GM12874 (cell line): ENCODE data around the gene PTCD2.

Source experiments
- CTCF ChIP-seq: IDR thresholded peaks from 2 replicates; pipeline ENCODE4 v1.5.1; 2011; ENCODE audit warnings: low read depth, mild to moderate bottlenecking, control low read depth, low read length, moderate library complexity; ENCODE audit not compliant: insufficient read depth

PTCD2 gene

DNA sequence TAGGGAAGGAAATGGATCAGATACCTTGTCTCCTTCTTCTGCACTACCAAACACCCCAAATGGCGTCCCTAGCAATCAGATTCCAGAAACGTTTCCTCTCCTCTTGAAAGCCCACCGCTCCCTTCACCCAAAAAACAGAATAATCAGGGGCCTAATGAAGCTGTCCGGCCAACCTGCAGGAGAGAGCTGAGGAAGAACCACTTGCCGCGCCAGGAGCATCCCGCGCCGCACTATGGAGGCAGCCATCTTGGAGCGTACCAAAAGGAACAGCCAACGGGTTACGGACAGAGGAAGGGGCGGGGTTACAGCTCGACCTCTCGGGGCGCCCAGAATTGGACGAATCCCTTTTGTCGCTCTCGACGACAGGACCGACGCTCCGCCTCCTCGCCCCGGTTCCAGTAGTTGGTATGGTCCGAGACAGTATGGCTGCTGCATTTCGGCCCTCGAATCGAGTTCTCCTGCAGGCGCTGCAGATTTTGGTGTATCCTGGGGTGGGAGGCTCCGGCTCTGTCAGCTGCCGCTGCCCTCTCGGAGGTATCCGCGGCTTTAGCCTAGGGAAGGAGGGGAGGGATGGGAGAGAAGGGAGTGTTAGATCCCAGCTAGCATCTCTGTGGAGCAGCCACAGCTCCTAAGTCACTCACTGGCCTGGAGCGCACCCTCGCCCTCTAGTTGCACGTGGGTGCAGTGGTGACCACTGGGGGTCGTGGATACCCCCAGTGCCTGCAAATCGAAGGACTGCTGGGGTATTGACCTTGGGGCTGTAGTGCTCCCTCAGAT, at the start of gene PTCD2, which contains the start of gene MRPS27:
TSS of gene PTCD2 (plus strand) at position 398 of the 777 bp plus-strand sequence. CDS start at position 408, 10 bp downstream.
TSS of gene MRPS27 (minus strand) at position 265 of the 777 bp plus-strand sequence. CDS start at position 246, 19 bp downstream.
- peak; percentile 51; the same call in 1 of the 2 replicates for TF ChIP-seq CTCF

GRCh38 chr5:72271702-72272101, 48.5 kb upstream of the PTCD2 start:
- no peak for TF ChIP-seq CTCF

GRCh38 chr5:72272398-72272797, 47.8 kb upstream of the PTCD2 start:
- no peak for TF ChIP-seq CTCF

DNA sequence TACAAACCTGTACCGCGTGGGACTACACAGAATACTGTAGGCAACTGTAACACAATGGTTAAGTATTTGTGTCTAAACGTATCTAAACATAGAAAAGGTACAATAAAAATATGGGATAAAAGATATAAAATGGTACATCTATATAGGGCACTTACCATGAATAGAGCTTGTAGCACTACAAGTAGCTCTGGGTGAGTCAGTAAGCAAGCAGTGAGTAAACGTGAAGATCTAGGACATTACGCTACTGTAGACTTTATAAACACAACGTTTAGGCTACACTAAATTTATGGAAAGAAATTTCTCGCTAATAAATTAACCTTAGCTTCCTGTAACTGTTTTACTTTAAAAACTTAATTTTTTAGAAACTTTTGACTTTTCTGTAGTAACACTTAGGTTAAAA, 46.6 kb upstream of the PTCD2 start:
- no peak for TF ChIP-seq CTCF

- TF ChIP-seq CTCF: no peak
Observed at GRCh38 chr5:72276219-72276752, 43.9 kb upstream of the PTCD2 start.

DNA sequence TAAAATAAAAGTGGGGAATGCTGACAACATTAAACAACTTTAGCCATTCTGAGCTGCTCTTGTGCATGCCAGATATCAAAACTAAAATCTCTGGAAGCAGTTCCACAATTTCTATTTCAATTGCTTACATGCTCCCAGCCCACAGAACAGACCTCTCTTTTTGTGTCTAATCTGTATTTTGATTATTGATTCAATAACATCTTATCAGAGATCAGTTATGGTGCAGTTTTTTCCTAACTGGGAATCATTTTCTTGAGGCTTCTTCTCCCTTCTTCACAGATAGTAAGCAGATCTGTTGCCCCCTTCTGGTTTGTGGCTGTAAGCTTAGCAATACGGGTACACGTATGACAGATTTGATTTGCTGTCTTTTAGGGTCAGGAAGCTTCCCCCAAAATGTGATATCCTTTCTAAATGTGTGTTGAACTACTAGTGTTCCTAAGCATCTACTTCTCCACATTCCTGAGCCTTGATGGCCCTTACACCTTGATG, 39.5 kb upstream of the PTCD2 start:
- peak; percentile 12; the same call in 1 of the 2 replicates for TF ChIP-seq CTCF

GRCh38 chr5:72281430-72281763, 38.8 kb upstream of the PTCD2 start:
- no peak for TF ChIP-seq CTCF
